Neural cell (in vitro differentiated cells): ENCODE results near the gene POLR3E. TPM values are rescaled to one million over a fixed set of nuclear protein-coding genes. Genes with fewer than 3 reads are reported as not detected.

ENCODE experiments used
- H2AFZ ChIP-seq: fragments of 200-600, 300-800 bp; sonication (generic), shearing (Covaris generic); 2 replicates; pipeline ENCODE4 v1.6.0; 2014; ENCODE audit warnings: low read depth, mild to moderate bottlenecking, antibody characterized with exemption, low read length, moderate library complexity
- H3F3A ChIP-seq: fragments of 200-600 bp; shearing (Covaris generic); 2 replicates; pipeline ENCODE4 v1.6.1; 2016; ENCODE audit warnings: mild to moderate bottlenecking, moderate library complexity, mixed read lengths, antibody characterized with exemption, low read length; ENCODE audit not compliant: insufficient read depth, poor library complexity, severe bottlenecking
- H3K27ac ChIP-seq: fragments of 200-600, 300-800 bp; sonication (generic), shearing (Covaris generic); 2 replicates; pipeline ENCODE4 v1.5.1; 2014; ENCODE audit warnings: mild to moderate bottlenecking, low read length, moderate library complexity
- H3K27me3 ChIP-seq: fragments of 300-800, 200-600 bp; sonication (generic), shearing (Covaris generic); 2 replicates; pipeline ENCODE4 v1.6.0; 2014; ENCODE audit warnings: mild to moderate bottlenecking, low read depth, low read length, moderate library complexity; ENCODE audit not compliant: insufficient read depth
- H3K36me3 ChIP-seq: fragments of 300-800, 200-600 bp; sonication (generic), shearing (Covaris generic); 2 replicates; pipeline ENCODE4 v1.5.1; 2014; ENCODE audit warnings: mild to moderate bottlenecking, antibody characterized with exemption, low read length, moderate library complexity; ENCODE audit not compliant: insufficient read depth
- H3K4me2 ChIP-seq: fragments of 300-800, 200-600 bp; sonication (generic), shearing (Covaris generic); 2 replicates; pipeline ENCODE4 v1.6.0; 2014; ENCODE audit warnings: mild to moderate bottlenecking, low read length
- H3K4me3 ChIP-seq: fragments of 300-800, 200-600 bp; sonication (generic), shearing (Covaris generic); 2 replicates; pipeline ENCODE4 v1.5.1; 2014; ENCODE audit warnings: mild to moderate bottlenecking, low read length, moderate library complexity
- H3K79me2 ChIP-seq: fragments of 200-600 bp; shearing (Covaris generic); replicated peaks from 2 replicates; pipeline ENCODE4 v1.6.0; 2014; ENCODE audit warnings: mild to moderate bottlenecking, low read length, moderate library complexity; ENCODE audit not compliant: insufficient read depth
- H3K9ac ChIP-seq: fragments of 300-800, 200-600 bp; sonication (generic), shearing (Covaris generic); 2 replicates; pipeline ENCODE4 v1.6.1; 2016; ENCODE audit warnings: mild to moderate bottlenecking, low read length, mixed read lengths
- H3K9me2 ChIP-seq: fragments of 200-600 bp; shearing (Covaris generic); 2 replicates; pipeline ENCODE4 v1.6.1; 2016; ENCODE audit warnings: mild to moderate bottlenecking, low read length, mixed read lengths; ENCODE audit not compliant: insufficient read depth
- H3K9me3 ChIP-seq: fragments of 200-600, 300-800 bp; sonication (generic), shearing (Covaris generic); 2 replicates; pipeline ENCODE4 v1.6.1; 2016; ENCODE audit warnings: mild to moderate bottlenecking, mixed run types, low read length, moderate library complexity, mixed read lengths
- H4K20me1 ChIP-seq: fragments of 200-600 bp; shearing (Covaris generic); 2 replicates; pipeline ENCODE4 v1.6.1; 2016; ENCODE audit warnings: mild to moderate bottlenecking, mixed run types; ENCODE audit not compliant: insufficient read depth
- EP300 ChIP-seq: fragments of 450-650 bp; conservative IDR thresholded peaks from 2 replicates; pipeline ENCODE4 v1.6.1; 2014; ENCODE audit warnings: antibody characterized with exemption, mild to moderate bottlenecking, moderate library complexity; ENCODE audit not compliant: poor library complexity, severe bottlenecking
- EZH2 ChIP-seq: fragments of 200-600, 300-800 bp; shearing (Covaris generic), sonication (generic); IDR thresholded peaks from 2 replicates; pipeline ENCODE4 v1.6.1; 2014; ENCODE audit warnings: antibody characterized with exemption, low read length, borderline replicate concordance, mild to moderate bottlenecking; ENCODE audit not compliant: insufficient read depth, poor library complexity, severe bottlenecking
- MXI1 ChIP-seq: fragments of 450-650 bp; conservative IDR thresholded peaks from 2 replicates; pipeline ENCODE4 v1.6.1; 2014; ENCODE audit warnings: antibody characterized with exemption, mild to moderate bottlenecking; ENCODE audit not compliant: poor library complexity, severe bottlenecking
- POLR2AphosphoS5 ChIP-seq: IDR thresholded peaks from 2 replicates; pipeline ENCODE4 v1.6.1; 2012
- RAD21 ChIP-seq: fragments of 450-650 bp; conservative IDR thresholded peaks from 2 replicates; pipeline ENCODE4 v1.6.1; 2014; ENCODE audit warnings: antibody characterized with exemption, mild to moderate bottlenecking, moderate library complexity
- SMC3 ChIP-seq: fragments of 450-650 bp; conservative IDR thresholded peaks from 2 replicates; pipeline ENCODE4 v1.6.1; 2014; ENCODE audit warnings: antibody characterized with exemption, mild to moderate bottlenecking, moderate library complexity; ENCODE audit not compliant: poor library complexity
- TAF1 ChIP-seq: IDR thresholded peaks from 2 replicates; pipeline ENCODE4 v1.6.1; 2012; ENCODE audit warnings: low read depth
- polyA plus RNA-seq: library from polyadenylated mRNA; depleted of rRNA; stranded (reverse); fragments of >200 nt; gene quantifications from 2 replicates; pipeline ENCODE4 v1.2.3, GENCODE V29; 2014
- TF ChIP-seq, protein P1 (sequence below): IDR thresholded peaks from 2 replicates; pipeline ENCODE4 v1.6.1; 2012; ENCODE audit warnings: borderline replicate concordance
- TF ChIP-seq, protein P2 (sequence below): fragments of 450-650 bp; IDR thresholded peaks from 2 replicates; pipeline ENCODE4 v1.5.1; 2014; ENCODE audit warnings: antibody characterized with exemption, mild to moderate bottlenecking, moderate library complexity; ENCODE audit not compliant: poor library complexity, severe bottlenecking

Gene POLR3E
- polyA plus RNA-seq, 1 donor from 2014 or later, result 47.4 TPM

DNA sequence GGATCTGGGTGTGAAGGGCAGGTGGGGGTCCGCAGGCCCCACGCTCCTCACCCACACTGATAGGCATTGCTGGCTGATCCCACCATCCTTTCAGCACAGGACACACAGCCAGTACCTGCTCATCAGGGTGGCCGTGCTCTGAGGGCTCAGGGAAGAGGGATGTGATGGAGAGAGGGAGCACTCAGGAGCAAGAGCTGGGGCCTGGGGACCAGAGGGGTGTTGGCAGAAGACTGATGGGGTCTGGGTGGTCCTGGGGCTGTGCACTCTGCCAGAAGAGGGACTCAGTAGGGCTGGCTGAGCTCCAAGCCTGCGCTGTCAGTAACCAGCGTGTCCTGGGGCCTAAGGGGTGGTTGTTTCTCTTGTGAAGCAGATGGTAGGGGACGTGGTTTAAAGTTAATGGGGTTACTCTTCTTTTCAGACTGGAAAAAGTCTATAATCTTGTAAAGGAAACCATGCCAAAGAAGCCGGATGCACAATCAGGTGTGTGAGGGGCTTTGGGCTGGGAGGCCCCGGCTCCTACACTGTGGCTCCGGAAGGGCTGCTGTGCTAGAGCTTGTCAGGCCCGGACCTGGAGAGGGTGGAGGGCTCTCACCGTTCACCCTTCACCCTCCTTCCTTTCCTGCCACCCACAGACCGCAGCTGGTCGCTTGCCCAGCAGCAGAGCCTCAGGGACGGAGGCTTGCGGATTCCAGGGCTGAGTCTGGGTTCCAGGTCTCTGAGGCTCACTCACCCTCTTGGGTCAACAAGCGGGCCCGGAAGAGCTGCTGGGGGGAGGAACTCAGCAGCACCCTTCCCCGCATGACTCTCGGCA, 27.8 kb downstream of the POLR3E start:
- Histone ChIP-seq H3K27ac (no peak overlapping the region), H3K4me3 (no peak overlapping the region), H3K27me3 (no peaks in the 10 kb centered on the region), H4K20me1 (no peaks in the 10 kb centered on the region), H2AFZ (no peak overlapping the region), H3K36me3 (no peaks in the 10 kb centered on the region), H3K9me2 (no peaks in the 10 kb centered on the region), H3K79me2 (no peaks in the 10 kb centered on the region), H3F3A (no peaks in the 10 kb centered on the region), H3K4me2 (no peak overlapping the region), H3K9me3 (no peaks in the 10 kb centered on the region), H3K9ac (no peak overlapping the region)
- TF ChIP-seq MXI1, result no peak

- Histone ChIP-seq H3K27ac (no peak overlapping the region), H3K36me3 (no peaks in the 10 kb centered on the region), H3K9ac (no peak overlapping the region), H3K4me2 (no peak overlapping the region), H4K20me1 (no peaks in the 10 kb centered on the region), H2AFZ (no peak overlapping the region), H3K27me3 (no peaks in the 10 kb centered on the region), H3F3A (no peaks in the 10 kb centered on the region), H3K9me3 (no peaks in the 10 kb centered on the region), H3K9me2 (no peaks in the 10 kb centered on the region), H3K4me3 (no peak overlapping the region), H3K79me2 (no peaks in the 10 kb centered on the region)
- TF ChIP-seq, protein P1, sequence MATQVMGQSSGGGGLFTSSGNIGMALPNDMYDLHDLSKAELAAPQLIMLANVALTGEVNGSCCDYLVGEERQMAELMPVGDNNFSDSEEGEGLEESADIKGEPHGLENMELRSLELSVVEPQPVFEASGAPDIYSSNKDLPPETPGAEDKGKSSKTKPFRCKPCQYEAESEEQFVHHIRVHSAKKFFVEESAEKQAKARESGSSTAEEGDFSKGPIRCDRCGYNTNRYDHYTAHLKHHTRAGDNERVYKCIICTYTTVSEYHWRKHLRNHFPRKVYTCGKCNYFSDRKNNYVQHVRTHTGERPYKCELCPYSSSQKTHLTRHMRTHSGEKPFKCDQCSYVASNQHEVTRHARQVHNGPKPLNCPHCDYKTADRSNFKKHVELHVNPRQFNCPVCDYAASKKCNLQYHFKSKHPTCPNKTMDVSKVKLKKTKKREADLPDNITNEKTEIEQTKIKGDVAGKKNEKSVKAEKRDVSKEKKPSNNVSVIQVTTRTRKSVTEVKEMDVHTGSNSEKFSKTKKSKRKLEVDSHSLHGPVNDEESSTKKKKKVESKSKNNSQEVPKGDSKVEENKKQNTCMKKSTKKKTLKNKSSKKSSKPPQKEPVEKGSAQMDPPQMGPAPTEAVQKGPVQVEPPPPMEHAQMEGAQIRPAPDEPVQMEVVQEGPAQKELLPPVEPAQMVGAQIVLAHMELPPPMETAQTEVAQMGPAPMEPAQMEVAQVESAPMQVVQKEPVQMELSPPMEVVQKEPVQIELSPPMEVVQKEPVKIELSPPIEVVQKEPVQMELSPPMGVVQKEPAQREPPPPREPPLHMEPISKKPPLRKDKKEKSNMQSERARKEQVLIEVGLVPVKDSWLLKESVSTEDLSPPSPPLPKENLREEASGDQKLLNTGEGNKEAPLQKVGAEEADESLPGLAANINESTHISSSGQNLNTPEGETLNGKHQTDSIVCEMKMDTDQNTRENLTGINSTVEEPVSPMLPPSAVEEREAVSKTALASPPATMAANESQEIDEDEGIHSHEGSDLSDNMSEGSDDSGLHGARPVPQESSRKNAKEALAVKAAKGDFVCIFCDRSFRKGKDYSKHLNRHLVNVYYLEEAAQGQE, result no peak
- TF ChIP-seq EZH2, result no peak
- TF ChIP-seq MXI1, result no peak
- no peak for TF ChIP-seq RAD21
These were observed 28.6 kb downstream of the POLR3E start for GRCh38 chr16:22325598-22326368.

DNA sequence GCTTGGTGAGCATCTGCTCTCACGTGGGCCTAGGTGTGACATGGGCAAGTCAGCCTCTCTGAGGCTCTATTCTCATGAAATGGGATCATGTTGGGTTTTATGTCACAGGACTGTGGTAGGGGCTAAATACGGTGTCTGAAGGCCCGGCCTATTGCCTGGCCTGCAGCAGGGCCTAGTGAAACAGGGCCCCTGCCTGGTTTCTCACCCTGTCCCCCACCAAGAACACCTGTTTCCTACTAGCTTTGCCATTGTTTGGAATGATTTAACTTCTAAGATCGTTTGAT, 29.1 kb downstream of the POLR3E start:
- H3K27me3 ChIP-seq, result no peaks in the 10 kb centered on the region
- H3K9ac ChIP-seq, result no peak overlapping the region
- H3K27ac ChIP-seq, result no peak overlapping the region
- H3K9me2 ChIP-seq, result no peaks in the 10 kb centered on the region
- no peak for TF ChIP-seq SMC3
- no peak for TF ChIP-seq EZH2
- TF ChIP-seq TAF1, result no peak
- TF ChIP-seq, protein P2, sequence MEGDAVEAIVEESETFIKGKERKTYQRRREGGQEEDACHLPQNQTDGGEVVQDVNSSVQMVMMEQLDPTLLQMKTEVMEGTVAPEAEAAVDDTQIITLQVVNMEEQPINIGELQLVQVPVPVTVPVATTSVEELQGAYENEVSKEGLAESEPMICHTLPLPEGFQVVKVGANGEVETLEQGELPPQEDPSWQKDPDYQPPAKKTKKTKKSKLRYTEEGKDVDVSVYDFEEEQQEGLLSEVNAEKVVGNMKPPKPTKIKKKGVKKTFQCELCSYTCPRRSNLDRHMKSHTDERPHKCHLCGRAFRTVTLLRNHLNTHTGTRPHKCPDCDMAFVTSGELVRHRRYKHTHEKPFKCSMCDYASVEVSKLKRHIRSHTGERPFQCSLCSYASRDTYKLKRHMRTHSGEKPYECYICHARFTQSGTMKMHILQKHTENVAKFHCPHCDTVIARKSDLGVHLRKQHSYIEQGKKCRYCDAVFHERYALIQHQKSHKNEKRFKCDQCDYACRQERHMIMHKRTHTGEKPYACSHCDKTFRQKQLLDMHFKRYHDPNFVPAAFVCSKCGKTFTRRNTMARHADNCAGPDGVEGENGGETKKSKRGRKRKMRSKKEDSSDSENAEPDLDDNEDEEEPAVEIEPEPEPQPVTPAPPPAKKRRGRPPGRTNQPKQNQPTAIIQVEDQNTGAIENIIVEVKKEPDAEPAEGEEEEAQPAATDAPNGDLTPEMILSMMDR, result no peak
- TF ChIP-seq, protein P1, result no peak
- TF ChIP-seq MXI1, result no peak
- TF ChIP-seq RAD21, result no peak
- no peak for TF ChIP-seq POLR2AphosphoS5
- TF ChIP-seq EP300, result no peak
- H3K4me3 ChIP-seq, result no peak overlapping the region
- H3F3A ChIP-seq, result no peaks in the 10 kb centered on the region
- H2AFZ ChIP-seq, result no peak overlapping the region
- no peaks in the 10 kb centered on the region for H3K36me3 ChIP-seq
- H3K9me3 ChIP-seq, result no peaks in the 10 kb centered on the region
- no peaks in the 10 kb centered on the region for H4K20me1 ChIP-seq
- no peaks in the 10 kb centered on the region for H3K79me2 ChIP-seq
- H3K4me2 ChIP-seq, result no peak overlapping the region
